ENCODE data around the gene POLR3H.

DNA sequence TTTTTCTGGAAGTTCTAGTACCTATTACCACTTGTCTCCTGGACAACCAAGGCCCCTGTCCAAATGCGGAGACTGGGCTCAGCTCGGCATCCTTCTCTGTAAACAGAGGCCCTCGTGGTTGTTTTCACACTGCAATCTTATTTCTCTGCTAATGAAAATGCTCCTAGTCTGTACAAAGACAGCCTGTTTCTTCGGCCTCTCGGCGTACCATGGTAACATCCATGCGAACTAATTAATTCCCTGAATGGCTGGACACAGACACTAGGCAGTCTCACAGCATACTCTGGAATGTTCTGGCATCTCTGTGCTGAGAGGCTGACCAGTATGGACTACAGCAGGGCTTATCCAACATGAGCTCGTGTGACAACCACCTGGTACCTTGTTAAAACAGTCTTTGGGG, 5.7 kb downstream of the POLR3H start:
- TF ChIP-seq, protein P1, sequence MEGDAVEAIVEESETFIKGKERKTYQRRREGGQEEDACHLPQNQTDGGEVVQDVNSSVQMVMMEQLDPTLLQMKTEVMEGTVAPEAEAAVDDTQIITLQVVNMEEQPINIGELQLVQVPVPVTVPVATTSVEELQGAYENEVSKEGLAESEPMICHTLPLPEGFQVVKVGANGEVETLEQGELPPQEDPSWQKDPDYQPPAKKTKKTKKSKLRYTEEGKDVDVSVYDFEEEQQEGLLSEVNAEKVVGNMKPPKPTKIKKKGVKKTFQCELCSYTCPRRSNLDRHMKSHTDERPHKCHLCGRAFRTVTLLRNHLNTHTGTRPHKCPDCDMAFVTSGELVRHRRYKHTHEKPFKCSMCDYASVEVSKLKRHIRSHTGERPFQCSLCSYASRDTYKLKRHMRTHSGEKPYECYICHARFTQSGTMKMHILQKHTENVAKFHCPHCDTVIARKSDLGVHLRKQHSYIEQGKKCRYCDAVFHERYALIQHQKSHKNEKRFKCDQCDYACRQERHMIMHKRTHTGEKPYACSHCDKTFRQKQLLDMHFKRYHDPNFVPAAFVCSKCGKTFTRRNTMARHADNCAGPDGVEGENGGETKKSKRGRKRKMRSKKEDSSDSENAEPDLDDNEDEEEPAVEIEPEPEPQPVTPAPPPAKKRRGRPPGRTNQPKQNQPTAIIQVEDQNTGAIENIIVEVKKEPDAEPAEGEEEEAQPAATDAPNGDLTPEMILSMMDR (IDR thresholded peaks at IDR 0.05): no peak
- TF ChIP-seq POLR2AphosphoS5 (IDR thresholded peaks at IDR 0.05) (no peak), POLR2A (IDR thresholded peaks at IDR 0.05) (no peak)
